GM08714 (cell line): Measurements from ENCODE around the gene GFI1.

Experiments used
- H3K4me3 ChIP-seq: fragments of 200-500 bp; sonication (Bioruptor generic); 2 replicates; pipeline ENCODE4 v1.5.1; 2014; ENCODE audit warnings: mild to moderate bottlenecking, low read length, inconsistent platforms
- ZNF274 ChIP-seq: IDR thresholded peaks from 2 replicates; pipeline ENCODE4 v1.6.1; 2012; ENCODE audit warnings: mild to moderate bottlenecking, low read depth, low read length

Gene GFI1

DNA sequence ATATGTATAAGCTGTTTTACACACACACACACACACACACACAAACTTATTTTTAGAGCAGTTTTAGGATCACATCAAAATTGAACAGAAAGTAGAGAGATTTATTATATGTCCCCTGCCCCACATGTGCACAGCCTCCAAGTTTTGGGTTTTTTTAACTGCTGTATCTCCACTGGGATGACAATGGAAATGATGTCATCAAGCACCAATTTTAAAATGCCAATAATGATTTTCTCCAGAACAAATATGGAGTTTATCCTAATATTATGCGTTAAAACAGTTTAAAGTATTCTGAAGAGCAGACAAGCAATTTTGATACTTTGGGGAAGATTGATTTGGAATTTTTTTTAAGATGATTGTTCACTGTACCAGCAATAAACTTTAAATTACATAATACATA lies 56.7 kb downstream of the GFI1 start:
- no peak for TF ChIP-seq ZNF274
- no peak overlapping the region for H3K4me3 ChIP-seq

DNA sequence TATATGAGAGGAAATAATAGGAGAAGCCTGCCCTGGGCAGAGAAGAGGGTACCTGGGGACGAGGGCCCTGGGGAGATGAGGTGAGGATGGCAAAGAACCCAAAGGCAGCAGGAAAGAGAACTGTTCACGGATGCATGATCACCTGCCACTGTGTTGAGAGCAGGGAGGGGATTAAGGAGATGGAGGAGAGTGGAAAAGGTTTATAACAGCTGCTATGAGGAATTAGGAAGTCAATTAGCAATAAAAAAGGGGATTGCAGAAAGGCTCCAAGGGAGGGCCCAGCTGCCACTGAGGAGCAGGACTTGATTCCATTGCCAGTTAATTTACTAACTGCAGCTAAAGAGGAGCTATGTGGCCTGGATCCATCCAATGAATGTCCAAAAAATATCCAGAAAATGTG lies 61.1 kb downstream of the GFI1 start:
- no peak overlapping the region for H3K4me3 ChIP-seq
- TF ChIP-seq ZNF274: no peak
